HepG2 (cell line): ENCODE results near the gene LEPROT. TPM values are rescaled to one million over a fixed set of nuclear protein-coding genes. Genes with fewer than 3 reads are reported as not detected.

ENCODE experiments used
- ATRX ChIP-seq: sonication (generic); formaldehyde crosslinking; IDR thresholded peaks from 2 replicates; pipeline ENCODE4 v1.4.0; 2020; ENCODE audit warnings: missing genetic modification reagents, borderline replicate concordance
- BRCA1 ChIP-seq: sonication (generic); formaldehyde crosslinking; IDR thresholded peaks from 2 replicates; pipeline ENCODE4 v1.4.0; 2020; ENCODE audit warnings: missing genetic modification reagents
- FOXP1 ChIP-seq, 2 experiments: fragments of 450-650 bp in 1 of 2; IDR thresholded peaks; 2 replicates each; pipeline ENCODE4 v1.6.1; 2017 to 2018; ENCODE audit warnings: antibody characterized with exemption in 1 of 2
- HNF4G ChIP-seq, 2 experiments: sonication (generic) in 1 of 2; formaldehyde crosslinking in 1 of 2; IDR thresholded peaks; 2 replicates each; pipeline versions ENCODE4 v1.4.0 to v1.6.1; 2011 to 2020; ENCODE audit warnings: borderline replicate concordance in 2 of 2, low read depth in 2 of 2, mild to moderate bottlenecking in 2 of 2, low read length in 1 of 2, missing genetic modification reagents in 1 of 2, moderate library complexity in 1 of 2
- MBD4 ChIP-seq: IDR thresholded peaks from 2 replicates; pipeline ENCODE4 v1.6.1; 2012; ENCODE audit warnings: low read length, inconsistent platforms, borderline replicate concordance
- POLR2AphosphoS2 ChIP-seq: IDR thresholded peaks from 2 replicates; pipeline ENCODE4 v1.6.1; 2011; ENCODE audit warnings: low read depth, low read length, improper control_type of control experiment
- PPARG ChIP-seq: conservative IDR thresholded peaks from 2 replicates; pipeline ENCODE4 v1.6.1; 2016; ENCODE audit warnings: missing biosample characterization, missing genetic modification reagents
- REST ChIP-seq, 2 experiments: IDR thresholded peaks; 2 replicates each; pipeline ENCODE4 v1.6.1; 2011 to 2012; ENCODE audit warnings: low read length in 2 of 2, borderline replicate concordance in 1 of 2, low read depth in 1 of 2, mild to moderate bottlenecking in 1 of 2, moderate library complexity in 1 of 2
- SAFB2 ChIP-seq: sonication (generic); formaldehyde crosslinking; IDR thresholded peaks from 2 replicates; pipeline ENCODE4 v1.5.1; 2020; ENCODE audit warnings: missing genetic modification reagents, low read depth, mild to moderate bottlenecking, borderline replicate concordance
- TIGD3 ChIP-seq: sonication (generic); formaldehyde crosslinking; IDR thresholded peaks from 2 replicates; pipeline ENCODE4 v1.5.1; 2020; ENCODE audit warnings: mild to moderate bottlenecking, missing genetic modification reagents, borderline replicate concordance
- ZBTB20 ChIP-seq: sonication (generic); formaldehyde crosslinking; IDR thresholded peaks from 2 replicates; pipeline ENCODE4 v1.8.1; 2023; ENCODE audit warnings: missing genetic modification reagents, low read depth, mild to moderate bottlenecking, borderline replicate concordance
- ZFP36 ChIP-seq: fragments of 150-350 bp; IDR thresholded peaks from 2 replicates; pipeline ENCODE4 v1.6.1; 2018; ENCODE audit warnings: borderline replicate concordance, low read length, low read depth; ENCODE audit not compliant: partially characterized antibody
- ZNF670 ChIP-seq: sonication (generic); formaldehyde crosslinking; IDR thresholded peaks from 2 replicates; pipeline ENCODE4 v1.8.0; 2022; ENCODE audit warnings: mild to moderate bottlenecking, missing genetic modification reagents, borderline replicate concordance
- ZNF777 ChIP-seq: sonication (generic); formaldehyde crosslinking; IDR thresholded peaks from 2 replicates; pipeline ENCODE4 v1.4.0; 2020; ENCODE audit warnings: missing genetic modification reagents
- polyA plus RNA-seq, 8 experiments: library from polyadenylated mRNA; depleted of rRNA in 3 of 8; stranded (reverse) in 7 of 8; unstranded in 1 of 8; fragments of >200 nt; fragmentation: Illumina TruSeq in 4 of 8; extraction: Trizol in 4 of 8; gene quantifications; 2 replicates each; pipeline versions ENCODE4 v1.2.1 to v1.2.3, GENCODE V29; 2011 to 2016; ENCODE audit warnings: low read depth in 4 of 8, missing spikeins in 1 of 8, mixed read lengths in 1 of 8; ENCODE audit not compliant: insufficient read depth in 1 of 8
- total RNA-seq, 5 experiments: library from RNA; depleted of rRNA; stranded (reverse); fragments of >200 nt; fragmentation: Illumina TruSeq; extraction: Trizol; gene quantifications; 2 replicates each; pipeline ENCODE4 v1.2.3, GENCODE V29; 2016; ENCODE audit warnings: low read depth in 1 of 5
- TF ChIP-seq, protein P1 (sequence below): sonication (generic); formaldehyde crosslinking; conservative IDR thresholded peaks from 2 replicates; pipeline ENCODE4 v1.8.1; 2023; ENCODE audit warnings: missing genetic modification reagents
- TF ChIP-seq, protein P2 (sequence below): sonication (generic); formaldehyde crosslinking; IDR thresholded peaks from 2 replicates; pipeline ENCODE4 v1.5.0; 2020; ENCODE audit warnings: mild to moderate bottlenecking, missing genetic modification reagents, borderline replicate concordance

The LEPROT gene
- total and polyA plus RNA-seq, 2 of the 13 experiments (the other 11 are each of a cell fraction or from before 2014, with no cell fraction given) = 36.8 to 51.4 TPM

DNA sequence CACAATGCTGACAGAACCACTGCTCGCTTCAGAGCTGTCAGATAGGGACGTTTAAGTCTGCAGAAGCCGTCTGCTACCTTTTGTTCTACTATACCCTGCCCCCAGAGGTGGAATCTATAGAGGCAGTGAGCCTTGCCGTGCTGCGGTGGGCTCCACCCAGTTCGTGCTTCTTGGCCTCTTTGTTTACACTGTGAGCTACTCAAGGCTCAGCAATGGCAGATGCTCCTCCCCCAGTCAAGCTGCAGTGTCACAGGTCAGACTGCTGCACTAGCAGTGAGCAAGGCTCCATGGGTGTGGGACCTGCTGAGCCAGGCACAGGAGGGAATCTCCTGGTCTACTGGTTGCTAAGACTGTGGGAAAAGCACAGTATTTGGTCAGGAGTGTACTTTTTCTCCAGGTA, 47.1 kb downstream of the LEPROT start (continued):
- TF ChIP-seq ZBTB20 (CRISPR knock-in tag) (peak; percentile 81), POLR2AphosphoS2 (no peak), MBD4 (no peak), TIGD3 (CRISPR knock-in tag) (no peak), ZNF670 (no peak), ZFP36 (no peak), FOXP1 (IDR thresholded peaks at IDR 0.05) (no peak), FOXP1 (CRISPR knock-in tag; IDR thresholded peaks at IDR 0.05) (peak; percentile 76), HNF4G (IDR thresholded peaks at IDR 0.05; ENCODE audit: borderline replicate concordance, low read depth, low read length) (peak; percentile 43; the same call in 1 of the 2 replicates), HNF4G (CRISPR knock-in tag; IDR thresholded peaks at IDR 0.05; ENCODE audit: borderline replicate concordance, low read depth) (no peak), PPARG (CRISPR knock-in tag) (peak; percentile 67; the same call in 1 of the 2 replicates), ZNF777 (no peak), ATRX (CRISPR knock-in tag) (no peak), SAFB2 (CRISPR knock-in tag) (no peak), BRCA1 (CRISPR knock-in tag) (no peak), REST (IDR thresholded peaks at IDR 0.05; ENCODE audit: borderline replicate concordance in 1 of 2, low read depth in 1 of 2, low read length in 2 of 2) (no peak)
- TF ChIP-seq, protein P1, sequence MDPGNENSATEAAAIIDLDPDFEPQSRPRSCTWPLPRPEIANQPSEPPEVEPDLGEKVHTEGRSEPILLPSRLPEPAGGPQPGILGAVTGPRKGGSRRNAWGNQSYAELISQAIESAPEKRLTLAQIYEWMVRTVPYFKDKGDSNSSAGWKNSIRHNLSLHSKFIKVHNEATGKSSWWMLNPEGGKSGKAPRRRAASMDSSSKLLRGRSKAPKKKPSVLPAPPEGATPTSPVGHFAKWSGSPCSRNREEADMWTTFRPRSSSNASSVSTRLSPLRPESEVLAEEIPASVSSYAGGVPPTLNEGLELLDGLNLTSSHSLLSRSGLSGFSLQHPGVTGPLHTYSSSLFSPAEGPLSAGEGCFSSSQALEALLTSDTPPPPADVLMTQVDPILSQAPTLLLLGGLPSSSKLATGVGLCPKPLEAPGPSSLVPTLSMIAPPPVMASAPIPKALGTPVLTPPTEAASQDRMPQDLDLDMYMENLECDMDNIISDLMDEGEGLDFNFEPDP (CRISPR knock-in tag) = no peak
- TF ChIP-seq, protein P2, sequence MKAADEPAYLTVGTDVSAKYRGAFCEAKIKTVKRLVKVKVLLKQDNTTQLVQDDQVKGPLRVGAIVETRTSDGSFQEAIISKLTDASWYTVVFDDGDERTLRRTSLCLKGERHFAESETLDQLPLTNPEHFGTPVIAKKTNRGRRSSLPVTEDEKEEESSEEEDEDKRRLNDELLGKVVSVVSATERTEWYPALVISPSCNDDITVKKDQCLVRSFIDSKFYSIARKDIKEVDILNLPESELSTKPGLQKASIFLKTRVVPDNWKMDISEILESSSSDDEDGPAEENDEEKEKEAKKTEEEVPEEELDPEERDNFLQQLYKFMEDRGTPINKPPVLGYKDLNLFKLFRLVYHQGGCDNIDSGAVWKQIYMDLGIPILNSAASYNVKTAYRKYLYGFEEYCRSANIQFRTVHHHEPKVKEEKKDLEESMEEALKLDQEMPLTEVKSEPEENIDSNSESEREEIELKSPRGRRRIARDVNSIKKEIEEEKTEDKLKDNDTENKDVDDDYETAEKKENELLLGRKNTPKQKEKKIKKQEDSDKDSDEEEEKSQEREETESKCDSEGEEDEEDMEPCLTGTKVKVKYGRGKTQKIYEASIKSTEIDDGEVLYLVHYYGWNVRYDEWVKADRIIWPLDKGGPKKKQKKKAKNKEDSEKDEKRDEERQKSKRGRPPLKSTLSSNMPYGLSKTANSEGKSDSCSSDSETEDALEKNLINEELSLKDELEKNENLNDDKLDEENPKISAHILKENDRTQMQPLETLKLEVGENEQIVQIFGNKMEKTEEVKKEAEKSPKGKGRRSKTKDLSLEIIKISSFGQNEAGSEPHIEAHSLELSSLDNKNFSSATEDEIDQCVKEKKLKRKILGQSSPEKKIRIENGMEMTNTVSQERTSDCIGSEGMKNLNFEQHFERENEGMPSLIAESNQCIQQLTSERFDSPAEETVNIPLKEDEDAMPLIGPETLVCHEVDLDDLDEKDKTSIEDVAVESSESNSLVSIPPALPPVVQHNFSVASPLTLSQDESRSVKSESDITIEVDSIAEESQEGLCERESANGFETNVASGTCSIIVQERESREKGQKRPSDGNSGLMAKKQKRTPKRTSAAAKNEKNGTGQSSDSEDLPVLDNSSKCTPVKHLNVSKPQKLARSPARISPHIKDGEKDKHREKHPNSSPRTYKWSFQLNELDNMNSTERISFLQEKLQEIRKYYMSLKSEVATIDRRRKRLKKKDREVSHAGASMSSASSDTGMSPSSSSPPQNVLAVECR (CRISPR knock-in tag) = peak; percentile 44; the same call in 1 of the 2 replicates
